Measurements from ENCODE around the gene FAF1.

DNA sequence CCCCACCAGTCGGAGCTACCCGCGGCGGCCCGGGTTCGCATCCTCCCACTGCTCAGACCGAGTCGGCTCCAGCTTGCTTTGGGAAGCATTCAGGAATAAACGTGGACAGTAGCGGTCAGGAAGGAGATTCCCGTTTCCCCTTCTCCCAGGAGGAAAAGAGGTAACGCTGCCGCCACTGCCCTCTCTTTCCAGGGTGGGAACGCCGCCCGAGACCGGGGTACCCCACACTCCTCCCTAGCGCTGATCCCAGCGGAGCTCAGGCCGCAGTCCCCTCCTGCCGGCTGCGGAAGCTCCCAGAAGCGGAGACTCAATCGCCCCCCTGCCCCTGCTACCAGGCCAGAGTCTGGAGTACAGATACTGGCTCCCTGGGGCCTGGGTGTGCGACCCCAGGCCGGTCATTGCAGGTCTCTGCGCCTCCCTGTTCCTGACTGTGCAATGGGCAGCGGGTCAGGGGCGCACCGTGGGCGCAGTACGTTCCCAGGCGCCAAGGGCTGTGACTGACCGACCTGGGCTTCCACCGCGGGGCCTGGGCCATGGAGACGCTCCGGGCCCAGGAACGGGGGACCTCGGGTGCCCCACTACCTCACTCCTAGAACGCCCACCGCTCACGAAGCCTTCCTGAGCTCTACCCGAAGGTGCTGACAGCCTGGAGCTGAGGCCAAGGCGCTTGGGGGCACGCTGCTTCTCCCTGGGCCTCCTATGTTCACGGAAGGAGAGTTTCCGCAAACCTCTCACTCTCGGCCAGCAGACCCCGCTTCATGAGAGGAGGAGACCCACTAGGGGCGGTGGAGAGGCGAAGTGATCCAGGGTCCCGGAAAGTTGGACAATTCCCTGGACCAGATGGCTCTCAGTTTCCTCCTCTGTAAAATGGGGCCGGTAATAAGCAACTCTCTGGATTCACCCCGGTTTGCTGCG lies 544.6 kb downstream of the FAF1 start:
- TF ChIP-seq EZH2phosphoT487 (IDR thresholded peaks at IDR 0.05; ENCODE audit: insufficient read depth, low read depth) = no peak
- no peak for TF ChIP-seq EZH2 (IDR thresholded peaks at IDR 0.05; ENCODE audit: insufficient read depth, poor library complexity, severe bottlenecking)

Data from GM23248 (cell line).